ENCODE data around the gene UBAC1.
"Not testable (repeated sequence)": the region's sequence is repeated elsewhere in the genome, so short reads cannot be mapped to it uniquely, and the experiment has no call there.

Gene UBAC1

DNA sequence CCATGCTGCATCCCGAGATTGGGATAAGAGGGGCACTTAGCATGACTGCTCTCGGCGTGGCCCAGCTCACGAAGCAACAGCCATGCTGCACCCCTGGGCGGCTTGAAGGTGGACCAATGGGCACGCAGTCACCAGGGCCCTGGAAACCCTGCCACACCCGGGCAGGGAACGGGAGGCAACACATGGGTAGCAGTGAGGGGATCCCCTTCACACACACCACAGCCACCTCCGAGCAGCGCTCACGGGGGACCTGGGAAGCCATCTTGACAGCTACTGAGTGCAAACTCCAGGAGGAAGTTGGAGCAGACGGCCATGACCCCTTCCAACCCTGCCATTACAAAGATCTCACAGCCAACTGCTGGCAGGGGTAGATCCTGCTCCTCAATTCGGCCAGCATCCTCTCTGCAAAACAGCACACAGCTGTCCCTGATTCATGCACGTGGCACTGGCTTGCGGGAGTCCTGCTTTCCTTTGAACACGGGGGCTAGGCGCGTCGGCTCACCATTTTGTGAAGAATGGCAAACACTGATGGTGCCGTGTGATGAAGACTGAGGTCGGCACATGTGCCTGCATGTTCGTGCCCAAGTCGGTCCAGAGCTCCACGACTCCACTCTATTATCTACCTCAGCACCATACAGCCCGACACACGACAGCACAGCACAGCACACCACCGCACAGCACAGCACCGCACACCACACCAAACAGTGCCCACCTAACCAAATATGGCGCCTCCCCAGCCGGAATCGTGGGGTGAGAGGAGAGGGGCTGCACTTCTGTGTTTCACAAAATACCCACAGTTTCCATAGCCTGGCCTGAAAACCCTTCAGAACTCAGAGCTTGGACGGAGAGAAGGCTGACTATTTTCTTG is 5.0 kb downstream of the UBAC1 start:
- TF ChIP-seq, protein P1, sequence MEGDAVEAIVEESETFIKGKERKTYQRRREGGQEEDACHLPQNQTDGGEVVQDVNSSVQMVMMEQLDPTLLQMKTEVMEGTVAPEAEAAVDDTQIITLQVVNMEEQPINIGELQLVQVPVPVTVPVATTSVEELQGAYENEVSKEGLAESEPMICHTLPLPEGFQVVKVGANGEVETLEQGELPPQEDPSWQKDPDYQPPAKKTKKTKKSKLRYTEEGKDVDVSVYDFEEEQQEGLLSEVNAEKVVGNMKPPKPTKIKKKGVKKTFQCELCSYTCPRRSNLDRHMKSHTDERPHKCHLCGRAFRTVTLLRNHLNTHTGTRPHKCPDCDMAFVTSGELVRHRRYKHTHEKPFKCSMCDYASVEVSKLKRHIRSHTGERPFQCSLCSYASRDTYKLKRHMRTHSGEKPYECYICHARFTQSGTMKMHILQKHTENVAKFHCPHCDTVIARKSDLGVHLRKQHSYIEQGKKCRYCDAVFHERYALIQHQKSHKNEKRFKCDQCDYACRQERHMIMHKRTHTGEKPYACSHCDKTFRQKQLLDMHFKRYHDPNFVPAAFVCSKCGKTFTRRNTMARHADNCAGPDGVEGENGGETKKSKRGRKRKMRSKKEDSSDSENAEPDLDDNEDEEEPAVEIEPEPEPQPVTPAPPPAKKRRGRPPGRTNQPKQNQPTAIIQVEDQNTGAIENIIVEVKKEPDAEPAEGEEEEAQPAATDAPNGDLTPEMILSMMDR (IDR thresholded peaks at IDR 0.05; ENCODE audit: borderline replicate concordance, control extremely low read depth, extremely low read depth, insufficient read depth, missing control alignments), result no peak
- in situ Hi-C loops (cut with MboI; ENCODE audit: low sequenced_read_pairs, unreplicated experiment), result no loop called here
- DNase-seq (ENCODE audit: low spot score), result no peak

DNA sequence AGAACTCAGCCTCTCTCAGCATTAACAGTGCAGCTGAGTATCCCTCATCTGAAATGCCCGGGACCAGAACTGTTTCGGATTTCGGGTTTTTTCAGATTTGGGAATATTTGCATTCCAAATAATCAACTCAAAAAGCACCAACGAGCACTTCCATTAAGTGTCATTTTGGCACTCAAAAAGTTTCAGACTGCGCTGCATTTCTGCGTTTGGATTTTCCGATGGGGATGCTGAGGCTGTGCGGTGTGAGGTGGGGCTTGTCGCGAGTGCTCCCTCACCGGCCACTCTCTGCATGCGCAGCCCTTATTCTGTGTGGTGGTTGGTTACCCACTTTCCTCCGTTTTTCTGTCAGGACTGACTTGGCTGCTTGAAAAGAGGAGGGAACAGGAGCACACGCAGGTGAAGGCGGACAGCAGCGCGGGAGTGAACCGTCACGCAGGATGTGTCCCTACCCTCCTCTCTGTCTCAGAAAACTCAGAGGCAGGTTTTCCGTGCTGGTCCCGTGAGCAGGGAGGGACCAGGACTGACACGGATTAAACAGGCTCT is 8.4 kb downstream of the UBAC1 start:
- in situ Hi-C loops (cut with MboI; ENCODE audit: low sequenced_read_pairs, unreplicated experiment), result no loop called here
- TF ChIP-seq, protein P1 (IDR thresholded peaks at IDR 0.05; ENCODE audit: borderline replicate concordance, control extremely low read depth, extremely low read depth, insufficient read depth, missing control alignments), result no peak
- DNase-seq (ENCODE audit: low spot score), result no peak

DNA sequence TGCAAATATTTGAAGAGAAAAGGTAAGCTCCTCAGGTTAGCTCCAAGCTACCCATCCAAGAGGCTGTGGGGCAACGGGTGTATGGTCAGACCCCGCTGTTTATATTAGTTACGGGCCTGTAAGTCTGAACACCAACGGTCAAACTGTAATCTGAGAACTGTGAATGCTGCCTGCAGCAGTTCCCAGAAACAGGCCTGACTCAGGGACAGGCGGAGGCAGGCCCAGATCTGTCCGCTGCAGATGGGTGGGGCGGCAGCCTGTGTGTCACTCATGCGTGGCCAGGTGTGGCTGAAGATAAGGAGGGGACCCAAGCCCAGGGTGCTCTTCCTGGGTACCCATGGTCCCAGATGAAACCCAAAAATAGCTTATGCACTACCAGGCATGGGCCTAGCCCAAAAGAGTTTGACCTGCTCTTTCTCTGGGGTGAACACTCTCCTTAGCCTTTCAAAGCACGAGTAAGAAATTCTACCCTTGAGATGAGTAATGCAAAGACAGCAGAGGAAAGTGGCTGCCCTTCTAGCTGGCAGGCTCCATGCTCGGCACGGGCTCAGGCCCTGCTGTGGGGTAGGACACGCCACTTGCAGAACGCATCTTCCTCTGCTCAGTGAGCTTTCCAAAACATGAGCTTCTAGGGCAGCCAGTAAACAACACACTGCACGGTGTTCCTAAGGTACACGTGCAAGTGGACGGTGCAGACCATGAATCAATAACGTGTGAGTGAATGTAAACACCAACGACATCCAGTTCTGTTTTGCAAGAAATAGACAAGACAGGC is 9.1 kb downstream of the UBAC1 start:
- DNase-seq (ENCODE audit: low spot score), result no peak
- in situ Hi-C loops (cut with MboI; ENCODE audit: low sequenced_read_pairs, unreplicated experiment), result no loop called here
- TF ChIP-seq, protein P1 (IDR thresholded peaks at IDR 0.05; ENCODE audit: borderline replicate concordance, control extremely low read depth, extremely low read depth, insufficient read depth, missing control alignments), result no peak

DNA sequence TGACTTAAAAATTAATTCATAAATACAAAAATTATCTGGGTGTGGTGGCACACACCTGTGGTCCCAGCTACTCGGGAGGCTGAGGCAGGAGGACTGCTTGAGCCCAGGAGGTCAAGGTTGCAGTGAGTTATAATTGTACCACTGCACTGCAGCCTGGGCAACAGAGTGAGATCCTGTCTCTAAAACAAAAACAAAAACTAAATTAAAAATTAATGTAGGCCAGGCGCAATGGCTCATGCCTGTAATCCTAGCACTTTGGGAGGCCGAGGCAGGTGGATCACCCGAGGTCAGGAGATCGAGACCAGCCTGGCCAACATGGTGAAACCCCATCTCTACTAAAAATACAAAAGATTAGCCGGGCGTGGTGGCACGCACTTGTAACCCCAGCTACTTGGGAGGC is 9.9 kb downstream of the UBAC1 start:
- DNase-seq (ENCODE audit: low spot score); in situ Hi-C loops (cut with MboI; ENCODE audit: low sequenced_read_pairs, unreplicated experiment): not testable (repeated sequence)

DNA sequence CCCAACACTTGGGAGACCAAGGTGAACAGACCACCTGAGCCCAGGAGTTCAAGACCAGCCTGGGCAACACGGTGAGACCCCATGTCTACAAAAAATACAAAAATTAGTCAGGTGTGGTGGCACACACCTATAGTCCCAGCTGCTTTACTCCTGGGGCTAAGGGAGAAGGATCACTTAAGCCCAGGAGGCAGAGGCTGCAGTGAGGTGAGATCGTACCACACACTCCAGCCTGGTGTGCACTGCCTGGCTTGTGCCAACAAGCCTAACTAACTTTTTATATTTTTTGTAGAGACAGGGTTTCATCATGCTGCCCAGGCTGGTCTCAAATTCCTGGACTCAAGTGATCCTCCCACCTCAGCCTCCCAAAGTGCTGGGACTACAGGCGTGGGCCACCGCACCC is 10.3 kb downstream of the UBAC1 start:
- in situ Hi-C loops (cut with MboI; ENCODE audit: low sequenced_read_pairs, unreplicated experiment); DNase-seq (ENCODE audit: low spot score): not testable (repeated sequence)

DNA sequence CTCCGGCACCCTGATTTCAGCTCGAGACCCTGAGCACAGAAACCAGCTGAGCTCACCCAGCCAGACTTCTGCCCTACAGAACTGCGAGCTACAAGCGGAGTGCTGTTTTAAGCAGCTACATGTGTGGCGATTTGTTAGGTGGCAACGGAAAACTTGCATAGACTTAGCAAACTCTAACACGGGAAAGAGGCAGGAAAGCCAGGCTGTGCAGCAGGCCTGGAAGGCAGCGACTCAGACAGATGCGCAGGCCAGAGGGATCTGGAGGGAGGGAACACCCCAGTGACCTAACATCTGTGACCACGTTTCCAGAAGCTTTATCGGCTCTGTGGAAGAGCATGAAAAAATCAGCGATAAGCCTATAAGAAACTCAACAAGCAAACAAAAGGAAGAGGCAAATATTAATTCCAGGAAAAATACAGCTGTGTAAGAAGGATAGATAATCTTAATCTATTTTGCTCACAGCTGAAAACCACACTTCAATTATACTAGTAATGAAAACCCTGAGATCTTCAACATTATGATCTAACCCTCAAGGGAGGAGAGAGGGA is 11.0 kb downstream of the UBAC1 start:
- DNase-seq (ENCODE audit: low spot score), result no peak
- TF ChIP-seq, protein P1 (IDR thresholded peaks at IDR 0.05; ENCODE audit: borderline replicate concordance, control extremely low read depth, extremely low read depth, insufficient read depth, missing control alignments), result no peak
- in situ Hi-C loops (cut with MboI; ENCODE audit: low sequenced_read_pairs, unreplicated experiment), result no loop called here

DNA sequence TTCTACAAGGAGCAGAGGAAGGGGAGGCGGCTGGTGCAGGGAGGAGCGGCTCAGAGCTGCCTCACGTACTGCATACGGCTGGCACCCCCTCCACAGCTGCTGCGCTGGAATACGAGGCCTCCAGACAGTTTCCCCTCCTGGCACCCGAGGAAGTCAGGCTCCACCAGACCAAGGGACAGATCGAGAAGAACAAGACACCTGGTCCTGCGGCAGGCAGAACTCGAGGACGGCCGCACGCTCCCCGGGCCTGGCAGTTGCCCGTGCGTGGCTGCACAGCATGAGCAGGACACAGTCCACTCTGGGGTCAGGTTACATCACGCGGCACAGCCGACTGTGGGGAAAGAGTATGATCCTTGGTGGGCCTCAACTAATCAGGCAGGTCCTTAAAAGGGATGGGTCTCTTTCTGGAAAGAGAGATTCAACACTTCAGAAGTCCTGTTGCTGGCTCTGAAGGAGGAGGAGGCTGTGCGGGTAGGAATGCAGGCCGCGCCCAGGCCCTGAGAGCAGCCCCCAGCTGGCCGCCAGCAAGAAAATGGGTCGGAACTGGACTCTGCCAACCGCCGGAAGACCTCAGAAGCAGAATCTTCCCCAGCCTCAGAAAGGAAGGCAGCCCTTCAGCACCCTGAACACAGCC is 11.6 kb downstream of the UBAC1 start:
- TF ChIP-seq, protein P1 (IDR thresholded peaks at IDR 0.05; ENCODE audit: borderline replicate concordance, control extremely low read depth, extremely low read depth, insufficient read depth, missing control alignments), result no peak
- DNase-seq (ENCODE audit: low spot score), result no peak
- in situ Hi-C loops (cut with MboI; ENCODE audit: low sequenced_read_pairs, unreplicated experiment), result no loop called here
